CD14-positive monocyte (primary cell): ENCODE results near the gene ING4. TPM values are rescaled to one million over a fixed set of nuclear protein-coding genes. Genes with fewer than 3 reads are reported as not detected.

Source experiments
- DNase-seq, 3 donors: peaks; one replicate each; pipeline ENCODE4 v3.0.0-alpha.2; 2011 to 2022
- H2AFZ ChIP-seq: 2 replicates; pipeline ENCODE4 v1.6.0; 2012; ENCODE audit warnings: mild to moderate bottlenecking, low read depth, low read length, inconsistent platforms; ENCODE audit not compliant: insufficient read depth, poor library complexity, severe bottlenecking
- H3K27ac ChIP-seq, 2 donors: 1 replicate in 1 of 2; 2 replicates in 1 of 2; pipeline ENCODE4 v1.5.1; 2012 to 2013; ENCODE audit warnings: low read length in 2 of 2, control low read depth in 1 of 2, inconsistent platforms in 1 of 2, low read depth in 1 of 2, mild to moderate bottlenecking in 1 of 2
- H3K27me3 ChIP-seq, 2 donors: one replicate each; pipeline versions ENCODE4 v1.6.0 to v1.6.1; 2011 to 2013; ENCODE audit warnings: low read length in 2 of 2; ENCODE audit not compliant: control insufficient read depth in 2 of 2, insufficient read depth in 2 of 2
- H3K36me3 ChIP-seq, 2 donors: replicated peaks in 1 of 2; 1 replicate in 1 of 2; 2 replicates in 1 of 2; pipeline versions ENCODE4 v1.5.1 to v1.6.1; 2012 to 2013; ENCODE audit warnings: low read length in 2 of 2, control low read depth in 1 of 2, inconsistent platforms in 1 of 2, mild to moderate bottlenecking in 1 of 2; ENCODE audit not compliant: insufficient read depth in 2 of 2, control insufficient read depth in 1 of 2
- H3K4me1 ChIP-seq, 2 donors: 1 replicate in 1 of 2; 2 replicates in 1 of 2; pipeline versions ENCODE4 v1.5.1 to v1.6.1; 2012 to 2013; ENCODE audit warnings: low read length in 2 of 2, control low read depth in 1 of 2, inconsistent platforms in 1 of 2, mild to moderate bottlenecking in 1 of 2, moderate library complexity in 1 of 2; ENCODE audit not compliant: insufficient read depth in 2 of 2, control insufficient read depth in 1 of 2
- H3K4me2 ChIP-seq: replicated peaks from 2 replicates; pipeline ENCODE3; 2012; ENCODE audit warnings: low read length, moderate library complexity, mild to moderate bottlenecking; ENCODE audit not compliant: poor library complexity, severe bottlenecking; ENCODE audit errors: extremely low read depth
- H3K4me3 ChIP-seq, 3 experiments: fragments of 200-600 bp in 1 of 3; sonication (generic) in 1 of 3; replicated peaks in 1 of 3; 1 replicate in 2 of 3; 2 replicates in 1 of 3; pipeline ENCODE4 v1.5.1; 2011 to 2013; ENCODE audit warnings: low read length in 3 of 3, mild to moderate bottlenecking in 3 of 3, control low read depth in 2 of 3, low read depth in 2 of 3, inconsistent platforms in 1 of 3, moderate library complexity in 1 of 3
- H3K79me2 ChIP-seq: 2 replicates; pipeline ENCODE4 v1.6.0; 2012; ENCODE audit warnings: mild to moderate bottlenecking, control low read depth, inconsistent platforms, low read length, moderate library complexity; ENCODE audit not compliant: insufficient read depth
- H3K9ac ChIP-seq: 2 replicates; pipeline ENCODE4 v1.6.0; 2017; ENCODE audit warnings: low read length, mild to moderate bottlenecking; ENCODE audit not compliant: insufficient read depth, poor library complexity, severe bottlenecking
- H3K9me3 ChIP-seq, 2 donors: replicated peaks in 1 of 2; 1 replicate in 1 of 2; 2 replicates in 1 of 2; pipeline versions ENCODE4 v1.5.1 to v1.6.1; 2012 to 2013; ENCODE audit warnings: low read length in 2 of 2, control low read depth in 1 of 2; ENCODE audit not compliant: control insufficient read depth in 1 of 2, insufficient read depth in 1 of 2
- H4K20me1 ChIP-seq: 2 replicates; pipeline ENCODE4 v1.6.0; 2012; ENCODE audit warnings: mild to moderate bottlenecking, low read length, control low read depth, moderate library complexity; ENCODE audit not compliant: insufficient read depth
- H3K27ac Mint-ChIP-seq, 7 donors: one replicate each; pipeline ENCODE4 v1.8.0; 2020; ENCODE audit warnings: mild to moderate bottlenecking in 7 of 7, mixed read lengths in 7 of 7, moderate library complexity in 6 of 7, inconsistent platforms in 2 of 7
- H3K27me3 Mint-ChIP-seq, 3 donors: one replicate each; pipeline ENCODE4 v1.8.0; 2021 to 2022; ENCODE audit warnings: low read depth in 3 of 3, mild to moderate bottlenecking in 3 of 3, mixed read lengths in 3 of 3, moderate library complexity in 3 of 3, inconsistent platforms in 1 of 3
- H3K36me3 Mint-ChIP-seq, 2 donors: one replicate each; pipeline ENCODE4 v1.8.0; 2020; ENCODE audit warnings: mixed read lengths in 2 of 2, inconsistent platforms in 1 of 2, mild to moderate bottlenecking in 1 of 2
- H3K4me1 Mint-ChIP-seq: one replicate; pipeline ENCODE4 v1.8.0; 2020; ENCODE audit warnings: mild to moderate bottlenecking, mixed read lengths
- H3K4me3 Mint-ChIP-seq, 2 donors: one replicate each; pipeline ENCODE4 v1.8.0; 2020; ENCODE audit warnings: mild to moderate bottlenecking in 2 of 2, mixed read lengths in 2 of 2, moderate library complexity in 1 of 2
- H3K9me3 Mint-ChIP-seq, 7 donors: one replicate each; pipeline ENCODE4 v1.8.0; 2020 to 2022; ENCODE audit warnings: mixed read lengths in 7 of 7, mild to moderate bottlenecking in 6 of 7, moderate library complexity in 6 of 7, inconsistent platforms in 2 of 7
- WGBS: methylation state at CpG from one replicate; pipeline ENCODE4 v1.1.5; 2013; ENCODE audit warnings: missing lambda C conversion rate; ENCODE audit not compliant: insufficient coverage; 5-methylcytosine and 5-hydroxymethylcytosine counted together
- intact Hi-C, 2 donors: fragments of 100-400 bp; cut with micrococcal nuclease; formaldehyde crosslinking; loops; one replicate each; pipeline versions ENCODE4 v1.15.0 to v1.15.1; 2023
- polyA plus RNA-seq, 3 donors: library from polyadenylated mRNA; depleted of rRNA in 1 of 3; unstranded in 2 of 3; stranded (reverse) in 1 of 3; fragments of 300-500 nt in 2 of 3; fragments of >200 nt in 1 of 3; fragmentation: Illumina TruSeq in 2 of 3; gene quantifications; 1 replicate in 2 of 3; 2 replicates in 1 of 3; pipeline ENCODE4 v1.2.3, GENCODE V29; 2012 to 2021
- TF ChIP-seq, protein P1 (sequence below): fragments of 200-600 bp; IDR thresholded peaks from one replicate; pipeline ENCODE4 v1.8.0; 2022; ENCODE audit warnings: antibody characterized with exemption, mild to moderate bottlenecking

The ING4 gene
- polyA plus RNA-seq, 3 donors, result 62.2 to 67.1 (median 64.0) TPM

- H3K27me3 ChIP-seq, result peaks cover 46 to 68% of the 10 kb centered on the region in 2 donors
- no peaks in the 10 kb centered on the region for H3K36me3 ChIP-seq
- TF ChIP-seq, protein P1, sequence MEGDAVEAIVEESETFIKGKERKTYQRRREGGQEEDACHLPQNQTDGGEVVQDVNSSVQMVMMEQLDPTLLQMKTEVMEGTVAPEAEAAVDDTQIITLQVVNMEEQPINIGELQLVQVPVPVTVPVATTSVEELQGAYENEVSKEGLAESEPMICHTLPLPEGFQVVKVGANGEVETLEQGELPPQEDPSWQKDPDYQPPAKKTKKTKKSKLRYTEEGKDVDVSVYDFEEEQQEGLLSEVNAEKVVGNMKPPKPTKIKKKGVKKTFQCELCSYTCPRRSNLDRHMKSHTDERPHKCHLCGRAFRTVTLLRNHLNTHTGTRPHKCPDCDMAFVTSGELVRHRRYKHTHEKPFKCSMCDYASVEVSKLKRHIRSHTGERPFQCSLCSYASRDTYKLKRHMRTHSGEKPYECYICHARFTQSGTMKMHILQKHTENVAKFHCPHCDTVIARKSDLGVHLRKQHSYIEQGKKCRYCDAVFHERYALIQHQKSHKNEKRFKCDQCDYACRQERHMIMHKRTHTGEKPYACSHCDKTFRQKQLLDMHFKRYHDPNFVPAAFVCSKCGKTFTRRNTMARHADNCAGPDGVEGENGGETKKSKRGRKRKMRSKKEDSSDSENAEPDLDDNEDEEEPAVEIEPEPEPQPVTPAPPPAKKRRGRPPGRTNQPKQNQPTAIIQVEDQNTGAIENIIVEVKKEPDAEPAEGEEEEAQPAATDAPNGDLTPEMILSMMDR, result no peak
- H3K9ac ChIP-seq, result no peak overlapping the region
- no peak overlapping the region for H2AFZ ChIP-seq
- Mint-ChIP-seq H3K27me3 (peaks cover 70 to 88% (median 75%) of the 10 kb centered on the region in 3 donors), H3K4me3 (peak overlapping the region; percentile 24 to 74), H3K27ac (peak overlapping the region in 1 of 7 donors; percentile 37), H3K9me3 (peaks cover 4 to 20% (median 14%) of the 10 kb centered on the region in 7 donors), H3K4me1 (peaks cover 30% of the 10 kb centered on the region), H3K36me3 (peaks cover 3 to 11% of the 10 kb centered on the region in 2 donors)
- no peak overlapping the region for H3K4me3 ChIP-seq
- H3K79me2 ChIP-seq, result no peaks in the 10 kb centered on the region
- WGBS, result 36% methylated on average over 11 of the region's 16 CpGs
- DNase-seq, result no peak
- no peak overlapping the region for H3K27ac ChIP-seq
- H3K4me1 ChIP-seq, result peaks cover 7 to 12% of the 10 kb centered on the region in 2 donors
- H3K9me3 ChIP-seq, result peaks cover 8 to 26% of the 10 kb centered on the region in 2 donors
- intact Hi-C loops, result loop anchor here (5.0 to 10.0 kb wide), 2 partner anchors 55 to 82 kb away; partner anchors contain the start of gene ACRBP (in 1 of the 2)
- H3K4me2 ChIP-seq, result no peak overlapping the region
- H4K20me1 ChIP-seq, result no peaks in the 10 kb centered on the region
These were observed 36.5 kb upstream of the ING4 start for GRCh38 chr12:6699259-6699988.

DNA sequence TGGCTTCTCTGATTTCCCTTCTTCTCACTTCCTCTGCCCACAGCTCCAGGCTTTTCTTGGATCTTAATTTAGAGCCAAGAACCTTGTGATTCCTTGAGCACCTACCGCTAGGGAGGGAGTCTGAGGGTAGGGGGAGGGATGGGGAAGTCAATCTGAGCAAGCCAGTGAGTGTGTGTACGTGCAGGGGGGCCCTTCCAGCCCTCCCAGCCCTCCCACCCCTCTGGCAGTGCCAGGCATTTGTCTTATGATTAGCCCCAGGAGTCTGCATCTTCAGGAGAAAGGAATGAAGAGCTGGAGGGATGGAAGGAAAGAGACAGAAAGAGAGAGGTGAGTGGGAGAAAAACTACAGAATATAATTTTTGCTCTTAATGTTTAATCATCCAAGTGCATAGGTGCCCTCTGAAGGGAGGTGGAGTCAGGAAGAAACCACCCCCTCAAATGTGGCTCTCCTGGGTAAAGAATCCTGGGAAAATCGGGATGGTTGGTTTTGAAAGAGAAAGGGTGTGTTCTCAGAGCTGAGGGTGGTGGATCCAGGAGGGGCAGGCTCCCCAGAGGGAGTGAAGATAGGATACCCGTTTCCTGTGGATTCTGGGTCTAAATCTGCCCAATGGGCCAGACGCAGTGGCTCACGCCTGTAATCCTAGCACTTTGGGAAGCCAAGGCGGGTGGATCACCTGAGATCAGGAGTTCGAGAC lies 35.6 kb upstream of the ING4 start:
- TF ChIP-seq, protein P1, result no peak
- H3K4me3 Mint-ChIP-seq, result peak overlapping the region in 1 of 2 donors; percentile 74

More for the DNA sequence above, 35.6 kb upstream of the ING4 start:
- peak overlapping the region in 1 of 7 donors; percentile 43 for H3K27ac Mint-ChIP-seq
- Histone ChIP-seq H3K79me2 (no peaks in the 10 kb centered on the region), H3K9me3 (peaks cover 8 to 24% of the 10 kb centered on the region in 2 donors), H4K20me1 (no peaks in the 10 kb centered on the region), H3K4me2 (no peak overlapping the region), H3K27me3 (peaks cover 43 to 59% of the 10 kb centered on the region in 2 donors), H3K36me3 (no peaks in the 10 kb centered on the region), H2AFZ (no peak overlapping the region), H3K4me1 (peaks cover 7 to 12% of the 10 kb centered on the region in 2 donors), H3K27ac (no peak overlapping the region), H3K9ac (no peak overlapping the region), H3K4me3 (no peak overlapping the region)
- peaks cover 3 to 11% of the 10 kb centered on the region in 2 donors for H3K36me3 Mint-ChIP-seq
- peaks cover 28% of the 10 kb centered on the region for H3K4me1 Mint-ChIP-seq
- peaks cover 4 to 20% (median 14%) of the 10 kb centered on the region in 7 donors for H3K9me3 Mint-ChIP-seq
- no peak for DNase-seq
- WGBS, result 73% methylated on average over 6 of the region's 8 CpGs
- intact Hi-C loops, result loop anchor here (5.0 to 10.0 kb wide), 2 partner anchors 54 to 81 kb away; partner anchors contain the start of gene ACRBP (in 1 of the 2)
- peaks cover 67 to 82% (median 68%) of the 10 kb centered on the region in 3 donors for H3K27me3 Mint-ChIP-seq
